ENCODE data around the gene CGB3.
A peak's percentile ranks its signal among the peaks of the same experiment; 100 is the strongest.
"Not testable (repeated sequence)": the region's sequence is repeated elsewhere in the genome, so short reads cannot be mapped to it uniquely, and the experiment has no call there.

CGB3 gene

GRCh38 chr19:49042177-49042576, 18.0 kb upstream of the CGB3 start:
- DNase-seq: no peak

- DNase-seq: not testable (repeated sequence)
Observed at GRCh38 chr19:49039736-49040135, 15.6 kb upstream of the CGB3 start.

- not testable (repeated sequence) for DNase-seq
Observed at GRCh38 chr19:49038557-49039276, 14.6 kb upstream of the CGB3 start.

DNA sequence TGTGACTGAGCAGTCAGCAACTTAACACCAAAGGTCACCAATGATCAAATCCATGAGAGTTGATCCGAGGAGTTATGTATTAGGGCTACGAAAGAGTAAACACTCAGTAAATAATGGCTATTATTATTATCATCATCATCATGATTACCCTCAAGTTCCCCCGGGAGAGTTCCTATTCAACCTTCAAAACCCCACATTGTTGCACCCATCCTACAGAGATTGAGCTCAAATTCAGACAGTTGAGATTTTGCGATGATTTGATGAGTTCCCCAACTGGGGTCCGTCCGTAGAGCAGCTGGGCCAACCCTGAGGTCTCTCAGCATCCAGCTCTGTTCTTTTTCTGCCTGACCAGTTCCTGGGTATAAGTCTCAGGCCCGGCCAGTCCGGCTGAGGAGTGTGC, 14.0 kb upstream of the CGB3 start:
- DNase-seq: not testable (repeated sequence)

GRCh38 chr19:49036815-49037214, 12.7 kb upstream of the CGB3 start, which contains the start of gene CGB1:
TSS of gene CGB1 (minus strand) at chr19:49036895. CDS start at chr19:49036711, 184 bp downstream.
- peak; percentile 79 for DNase-seq

- DNase-seq: peak; percentile 92
Observed at GRCh38 chr19:49031642-49032301, 7.6 kb upstream of the CGB3 start, which contains the start of gene CGB2. TSS of gene CGB2 (plus strand) at chr19:49031890. CDS start at chr19:49032096, 206 bp downstream.

DNA sequence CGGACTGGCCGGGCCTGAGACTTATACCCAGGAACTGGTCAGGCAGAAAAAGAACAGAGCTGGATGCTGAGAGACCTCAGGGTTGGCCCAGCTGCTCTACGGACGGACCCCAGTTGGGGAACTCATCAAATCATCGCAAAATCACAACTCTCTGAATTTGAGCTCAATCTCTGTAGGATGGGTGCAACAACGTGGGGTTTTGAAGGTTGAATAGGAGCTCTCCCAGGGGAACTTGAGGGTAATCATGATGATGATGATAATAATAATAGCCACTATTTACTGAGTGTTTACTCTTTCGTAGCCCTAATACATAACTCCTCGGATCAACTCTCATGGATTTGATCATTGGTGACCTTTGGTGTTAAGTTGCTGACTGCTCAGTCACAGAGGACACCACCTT, 6.2 kb upstream of the CGB3 start:
- not testable (repeated sequence) for DNase-seq

- DNase-seq: not testable (repeated sequence)
Observed at GRCh38 chr19:49029749-49030148, 5.6 kb upstream of the CGB3 start.

GRCh38 chr19:49028686-49029085, 4.6 kb upstream of the CGB3 start:
- DNase-seq: not testable (repeated sequence)

DNA sequence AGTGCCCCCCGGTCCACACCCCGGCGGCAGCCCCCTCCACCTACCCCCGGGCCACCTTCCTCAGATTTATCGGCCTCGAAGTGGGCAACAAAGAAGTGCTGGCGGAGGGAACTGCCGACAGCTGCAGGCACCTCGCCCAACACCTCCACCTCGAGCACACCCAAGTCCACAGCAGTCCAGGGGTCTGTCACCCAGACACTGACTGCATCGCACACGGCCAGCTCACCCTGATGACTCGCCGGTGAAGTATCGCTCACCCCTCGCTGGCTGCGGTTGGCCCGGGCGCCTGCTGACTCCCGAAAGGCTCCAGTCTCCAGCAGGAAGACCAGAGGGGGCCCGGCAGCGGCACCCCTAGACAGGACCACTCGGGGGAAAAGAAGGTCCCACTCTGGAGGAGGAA, 1.5 kb upstream of the CGB3 start:
- DNase-seq: not testable (repeated sequence)

GRCh38 chr19:49025088-49025487, 955 bp upstream of the CGB3 start:
- DNase-seq: not testable (repeated sequence)

DNA sequence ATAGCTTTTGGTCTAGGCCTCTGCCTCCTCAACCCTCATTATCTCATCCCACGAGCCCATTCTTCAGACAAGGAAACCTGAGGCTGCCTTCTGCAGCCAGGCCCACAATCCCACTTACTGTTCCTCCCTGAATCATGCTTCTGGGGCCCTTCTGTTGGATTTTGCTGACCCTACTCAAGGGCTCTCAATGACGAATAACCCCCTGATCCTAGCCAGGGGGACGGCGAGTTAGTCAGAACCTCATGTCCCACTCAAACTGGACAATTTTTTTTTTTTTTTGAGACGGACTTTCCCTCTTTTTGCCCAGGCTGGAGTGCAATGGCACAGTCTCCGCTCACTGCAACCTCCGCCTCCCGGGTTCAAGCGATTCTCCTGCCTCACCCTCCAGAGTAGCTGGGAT, 2.0 kb downstream of the CGB3 start:
- no peak for DNase-seq

DNA sequence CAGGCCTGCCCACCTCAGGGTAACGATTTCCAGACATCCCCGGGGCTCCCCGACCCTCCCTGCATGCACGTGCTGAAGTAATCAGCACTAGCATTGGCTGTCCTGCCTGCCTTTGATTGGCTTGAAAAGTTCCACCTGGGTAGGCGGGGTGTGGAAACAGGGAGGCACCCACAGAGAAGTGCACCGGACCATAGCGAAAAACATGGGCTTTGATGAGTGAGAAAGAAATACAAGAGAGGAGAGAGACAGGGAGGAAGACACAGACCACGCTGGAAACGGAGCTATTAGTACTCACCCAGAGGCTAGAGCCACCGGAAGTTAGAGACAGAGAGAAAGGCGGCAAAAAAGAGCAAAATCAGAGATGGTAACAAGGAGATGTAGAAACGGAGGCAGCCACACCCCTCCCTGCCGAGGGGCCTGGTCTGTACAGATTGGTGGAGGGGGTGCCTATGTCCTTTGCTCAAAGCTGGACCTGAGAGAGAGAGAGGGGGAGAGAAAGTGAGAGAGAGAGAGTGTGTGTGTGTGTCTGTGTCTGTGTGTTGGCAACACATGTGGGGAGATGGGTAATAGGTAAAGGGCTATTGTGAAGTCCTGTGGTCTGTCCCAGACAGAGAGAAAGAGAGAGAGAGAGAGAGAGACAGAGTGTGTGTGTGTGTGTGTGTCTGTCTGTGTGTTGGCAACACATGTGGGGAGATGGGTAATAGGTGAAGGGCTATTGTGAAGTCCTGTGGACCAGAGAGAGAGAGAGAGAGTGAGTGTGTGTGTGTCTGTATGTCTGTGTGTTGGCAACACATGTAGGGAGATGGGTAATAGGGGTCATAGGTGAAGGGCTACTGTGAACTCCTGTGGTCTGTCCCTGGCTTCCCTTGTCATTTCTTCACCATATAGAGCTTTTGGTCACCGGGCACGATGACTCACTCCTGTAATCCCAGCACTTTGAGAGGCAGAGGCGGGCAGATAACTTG, 2.9 kb downstream of the CGB3 start:
- DNase-seq: no peak

DNA sequence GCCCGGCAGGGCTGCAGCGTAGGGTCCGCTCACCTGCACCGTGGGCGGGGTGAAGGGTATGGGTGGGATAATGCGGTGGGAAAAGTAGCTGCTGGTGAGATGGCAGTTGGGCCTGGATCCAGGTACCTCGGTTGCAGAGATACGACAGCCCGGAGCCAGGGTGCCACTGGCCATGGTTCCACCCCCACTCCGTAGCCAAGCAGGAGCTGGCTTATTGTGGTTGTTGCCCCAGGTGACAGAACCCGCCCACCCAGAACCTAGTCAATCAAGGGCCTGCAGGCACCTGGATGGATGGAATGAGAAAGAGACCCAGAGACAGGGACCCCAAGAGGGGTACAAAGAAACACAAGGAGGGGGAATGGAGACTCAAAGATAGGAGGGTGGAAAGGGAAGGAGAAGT, 3.8 kb downstream of the CGB3 start:
- no peak for DNase-seq

DNA sequence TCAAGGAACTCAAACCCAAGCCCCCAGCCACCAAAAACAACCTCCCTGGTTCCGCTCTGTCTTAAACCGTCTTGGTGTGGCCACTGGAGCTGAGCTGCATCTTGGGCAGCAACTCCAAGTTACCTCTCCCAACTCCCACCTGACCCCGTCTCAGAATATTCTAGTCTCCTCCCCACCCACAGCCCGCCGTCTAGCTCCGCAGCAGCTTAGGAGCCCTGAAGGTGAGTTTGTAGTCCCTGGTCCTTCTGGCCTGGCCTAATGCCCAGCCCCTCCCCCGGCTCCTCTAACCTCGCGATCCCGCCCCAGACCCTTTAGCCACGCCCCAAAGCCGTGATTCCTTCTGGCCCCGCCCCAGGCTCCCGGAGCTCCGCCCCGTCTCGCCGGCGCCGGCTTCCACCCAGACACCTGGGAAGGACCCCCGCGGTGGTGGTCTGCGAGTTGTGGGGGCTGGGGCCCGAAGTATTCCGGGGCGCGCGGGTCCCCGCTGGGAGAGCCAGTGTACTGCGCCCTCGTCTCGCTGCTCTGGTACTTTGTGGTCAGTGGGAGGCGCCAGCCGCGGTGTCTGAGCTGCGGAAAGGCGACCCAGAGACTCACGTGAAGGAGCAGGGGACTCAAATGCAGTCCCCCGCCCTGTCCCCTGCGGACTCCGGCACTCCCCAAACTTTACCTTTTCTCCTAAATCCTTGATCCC, 4.7 kb downstream of the CGB3 start:
- DNase-seq: peak; percentile 83

GRCh38 chr19:49018388-49019241, 5.5 kb downstream of the CGB3 start:
- peak; percentile 37 for DNase-seq

DNA sequence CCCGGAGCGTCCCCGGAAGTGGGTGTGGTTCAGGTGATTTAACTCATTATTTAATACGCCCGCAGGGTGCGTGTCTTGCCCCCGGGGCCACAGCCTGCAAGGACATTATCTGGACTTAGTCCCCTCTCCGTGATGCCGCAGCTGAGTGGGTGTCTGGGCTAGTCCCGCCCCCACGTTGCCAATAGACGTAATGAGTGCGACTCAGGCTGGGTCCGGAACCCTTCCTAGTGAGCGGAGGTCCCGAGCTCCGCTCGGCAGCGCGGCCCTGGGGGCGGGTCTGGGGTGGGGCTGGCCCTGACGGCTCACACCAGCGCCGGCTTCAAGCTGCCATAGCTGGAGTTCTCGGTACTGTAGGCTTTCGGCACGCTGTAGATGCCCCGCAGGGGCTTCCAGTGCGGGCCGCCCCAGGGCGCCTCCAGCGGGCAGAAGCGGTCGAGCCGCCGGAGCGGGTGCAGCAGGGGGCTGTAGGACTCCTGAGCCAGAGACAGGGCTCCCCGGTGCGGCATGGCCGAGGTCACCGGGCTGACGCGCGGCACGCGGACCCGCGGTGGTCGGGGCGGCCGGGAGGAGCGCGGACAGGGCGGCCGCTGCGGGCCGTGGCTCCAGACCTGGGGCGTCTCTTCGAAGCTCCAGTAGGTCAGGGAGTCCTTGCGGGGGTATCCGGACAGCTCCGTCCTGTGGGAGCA, 6.3 kb downstream of the CGB3 start:
- peak; percentile 76 for DNase-seq

GRCh38 chr19:49017041-49017665, 7.0 kb downstream of the CGB3 start, which contains the start of gene LHB:
TSS of gene LHB (minus strand) at chr19:49017091. CDS start at chr19:49017081, 10 bp downstream.
- DNase-seq: no peak

DNA sequence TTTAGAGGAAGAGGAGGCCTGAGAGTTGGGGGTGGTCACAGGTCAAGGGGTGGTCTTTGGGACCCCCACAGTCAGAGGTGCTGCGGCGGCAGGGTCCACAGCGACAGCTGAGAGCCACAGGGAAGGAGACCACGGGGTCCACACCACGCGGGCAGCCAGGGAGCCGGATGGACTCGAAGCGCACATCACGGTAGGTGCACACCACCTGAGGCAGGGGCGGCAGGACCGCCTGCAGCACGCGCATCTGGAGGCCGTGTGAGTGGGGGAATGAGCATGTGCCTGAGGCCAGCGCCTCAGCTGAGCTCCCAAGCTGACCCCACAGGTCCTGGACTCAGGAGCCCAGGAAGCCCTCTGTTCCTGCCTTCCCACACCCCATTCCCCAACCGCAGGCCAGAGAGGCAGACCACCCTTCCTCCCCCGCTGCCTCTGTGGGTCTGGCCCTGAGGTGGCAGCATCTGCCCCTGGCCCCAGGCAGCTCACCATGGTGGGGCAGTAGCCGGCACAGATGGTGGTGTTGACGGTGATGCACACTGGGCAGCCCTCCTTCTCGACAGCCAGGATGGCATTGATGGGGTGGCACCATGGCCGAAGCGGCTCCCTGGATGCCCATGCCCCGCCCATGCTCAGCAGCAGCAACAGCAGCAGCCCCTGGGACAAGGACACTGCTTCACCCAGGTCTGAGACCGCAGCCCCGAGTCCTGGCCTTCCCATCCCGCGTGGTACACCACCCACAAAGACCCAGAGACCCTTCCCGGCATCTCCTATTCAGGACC, 7.9 kb downstream of the CGB3 start:
- DNase-seq: no peak

All from stimulated activated CD8-positive, alpha-beta memory T cell treated with anti-CD3 and anti-CD28 coated beads, Interleukin-4, amount 100 ng/mL, for 48 hours (primary cell).